GM10248 (cell line): ENCODE results near the gene FXYD6.

Experiments
- CTCF ChIA-PET: fragments of 300-600 bp; sonication (Branson Sonifier 250); formaldehyde crosslinking; extraction: SDS; loops from one replicate; lab custom pipeline; 2021; ENCODE audit warnings: antibody characterized with exemption; lab: Yijun Ruan, JAX
- POLR2A ChIA-PET: fragments of 350-650 bp; sonication (Branson Sonifier 250); formaldehyde crosslinking; extraction: SDS; loops from one replicate; lab custom pipeline; 2020; ENCODE audit warnings: antibody characterized with exemption; lab: Yijun Ruan, JAX
- DNase-seq: peaks from one replicate; pipeline ENCODE4 v3.0.0; 2012; ENCODE audit errors: extremely low spot score
- TF ChIP-seq, protein P1 (sequence below): IDR thresholded peaks from 2 replicates; pipeline ENCODE4 v1.5.1; 2012; ENCODE audit warnings: mild to moderate bottlenecking, low read depth; ENCODE audit errors: extremely low read depth, missing control alignments, control extremely low read depth

FXYD6 gene

DNA sequence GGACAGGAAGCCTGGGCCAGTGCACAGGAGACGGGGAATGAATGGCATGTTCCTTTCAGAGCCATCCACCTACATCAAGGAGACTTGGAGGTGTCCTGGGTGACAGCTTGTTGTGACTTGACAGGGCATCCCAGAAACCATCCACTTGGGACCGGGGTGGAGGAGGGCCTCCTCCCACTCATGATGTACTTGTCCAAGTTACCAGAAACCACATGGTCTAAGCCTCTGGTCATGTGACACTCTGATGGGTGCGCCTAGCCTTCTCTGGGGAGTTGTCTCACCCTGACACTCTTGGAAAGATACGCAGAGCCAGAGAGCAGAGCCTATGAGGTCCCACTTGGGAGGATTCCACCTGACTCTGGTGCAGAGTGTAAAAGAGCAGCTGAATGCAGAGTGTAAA lies 21.6 kb upstream of the FXYD6 start:
- TF ChIP-seq, protein P1, sequence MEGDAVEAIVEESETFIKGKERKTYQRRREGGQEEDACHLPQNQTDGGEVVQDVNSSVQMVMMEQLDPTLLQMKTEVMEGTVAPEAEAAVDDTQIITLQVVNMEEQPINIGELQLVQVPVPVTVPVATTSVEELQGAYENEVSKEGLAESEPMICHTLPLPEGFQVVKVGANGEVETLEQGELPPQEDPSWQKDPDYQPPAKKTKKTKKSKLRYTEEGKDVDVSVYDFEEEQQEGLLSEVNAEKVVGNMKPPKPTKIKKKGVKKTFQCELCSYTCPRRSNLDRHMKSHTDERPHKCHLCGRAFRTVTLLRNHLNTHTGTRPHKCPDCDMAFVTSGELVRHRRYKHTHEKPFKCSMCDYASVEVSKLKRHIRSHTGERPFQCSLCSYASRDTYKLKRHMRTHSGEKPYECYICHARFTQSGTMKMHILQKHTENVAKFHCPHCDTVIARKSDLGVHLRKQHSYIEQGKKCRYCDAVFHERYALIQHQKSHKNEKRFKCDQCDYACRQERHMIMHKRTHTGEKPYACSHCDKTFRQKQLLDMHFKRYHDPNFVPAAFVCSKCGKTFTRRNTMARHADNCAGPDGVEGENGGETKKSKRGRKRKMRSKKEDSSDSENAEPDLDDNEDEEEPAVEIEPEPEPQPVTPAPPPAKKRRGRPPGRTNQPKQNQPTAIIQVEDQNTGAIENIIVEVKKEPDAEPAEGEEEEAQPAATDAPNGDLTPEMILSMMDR: no peak
- ChIA-PET POLR2A (interaction anchor here (0.6 kb wide), 1 partner anchor 595 kb away, joined by 3 read pairs; no protein-coding TSS in a partner anchor), CTCF (interaction anchor here (0.9 to 4.3 kb wide), 5 partner anchors 15 to 155 kb away, joined by 4 to 14 read pairs (median 4); no protein-coding TSS in a partner anchor)
- DNase-seq: no peak

DNA sequence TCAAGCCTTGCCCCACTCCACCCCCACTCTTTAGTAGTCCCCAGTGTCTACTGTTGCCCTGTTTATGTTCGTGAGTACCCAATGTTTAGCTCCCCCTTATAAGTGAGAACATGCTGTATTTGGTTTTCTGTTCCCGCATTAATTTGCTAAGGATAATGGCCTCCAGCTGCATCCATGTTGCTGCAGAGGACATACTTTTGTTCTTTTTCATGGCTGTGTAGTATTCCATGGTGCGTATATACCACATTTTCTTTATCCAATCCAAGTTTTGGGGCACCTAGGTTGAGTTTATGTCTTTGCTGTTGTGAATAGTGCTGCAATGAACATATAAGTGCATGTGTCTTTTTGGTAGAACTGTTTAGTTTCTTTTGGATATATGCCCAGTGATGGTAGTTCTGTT lies 16.2 kb upstream of the FXYD6 start:
- ChIA-PET CTCF (interaction anchor here (1.3 kb wide), 1 partner anchor 54 kb away, joined by 3 read pairs; no protein-coding TSS in a partner anchor), POLR2A (no interaction called here)
- TF ChIP-seq, protein P1: no peak
- no peak for DNase-seq

DNA sequence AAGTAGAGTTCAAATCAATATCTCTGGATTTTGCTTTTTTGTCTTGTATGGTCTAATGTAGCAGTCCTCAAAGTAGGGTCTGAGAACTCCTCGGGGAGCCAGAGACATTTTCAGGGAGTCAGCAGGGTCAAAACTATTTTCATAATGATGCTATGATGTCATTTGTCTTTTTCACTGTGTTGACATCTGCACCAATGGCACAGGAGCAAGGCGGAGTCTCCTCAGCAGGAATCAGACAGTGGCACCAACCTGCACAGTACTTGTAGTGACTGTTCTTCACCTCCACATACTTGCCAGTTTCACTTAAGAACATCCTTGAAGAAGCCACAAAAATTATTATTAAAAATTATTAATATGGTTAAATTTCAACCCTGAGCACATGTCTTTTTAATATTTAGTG lies 14.9 kb upstream of the FXYD6 start:
- TF ChIP-seq, protein P1: no peak
- ChIA-PET POLR2A (no interaction called here), CTCF (interaction anchor here (1.0 to 1.1 kb wide), 2 partner anchors 9 to 56 kb away, joined by 3 to 4 read pairs; no protein-coding TSS in a partner anchor)
- no peak for DNase-seq

DNA sequence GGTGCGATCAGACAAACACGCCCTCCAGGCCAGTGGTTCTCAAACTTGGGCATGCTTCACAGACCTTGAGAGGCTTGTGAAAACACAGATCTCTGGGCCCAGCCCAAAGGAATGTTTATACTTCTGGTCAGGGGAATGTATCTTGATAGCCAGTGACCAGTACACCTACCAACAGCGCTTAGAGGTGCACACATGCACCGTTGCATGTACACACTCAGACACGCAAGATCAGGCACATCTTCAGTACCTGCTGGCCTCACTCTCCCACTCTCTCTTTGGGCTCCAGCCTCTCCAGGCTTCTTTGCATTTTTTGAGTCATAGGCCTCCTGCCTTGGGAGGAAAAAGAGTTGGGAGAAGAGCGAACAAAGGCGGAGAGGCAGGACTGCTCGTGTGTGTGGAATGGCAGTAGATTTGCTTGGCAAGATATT lies 11.7 kb upstream of the FXYD6 start:
- ChIA-PET CTCF (no interaction called here), POLR2A (no interaction called here)
- DNase-seq: no peak
- TF ChIP-seq, protein P1: no peak

DNA sequence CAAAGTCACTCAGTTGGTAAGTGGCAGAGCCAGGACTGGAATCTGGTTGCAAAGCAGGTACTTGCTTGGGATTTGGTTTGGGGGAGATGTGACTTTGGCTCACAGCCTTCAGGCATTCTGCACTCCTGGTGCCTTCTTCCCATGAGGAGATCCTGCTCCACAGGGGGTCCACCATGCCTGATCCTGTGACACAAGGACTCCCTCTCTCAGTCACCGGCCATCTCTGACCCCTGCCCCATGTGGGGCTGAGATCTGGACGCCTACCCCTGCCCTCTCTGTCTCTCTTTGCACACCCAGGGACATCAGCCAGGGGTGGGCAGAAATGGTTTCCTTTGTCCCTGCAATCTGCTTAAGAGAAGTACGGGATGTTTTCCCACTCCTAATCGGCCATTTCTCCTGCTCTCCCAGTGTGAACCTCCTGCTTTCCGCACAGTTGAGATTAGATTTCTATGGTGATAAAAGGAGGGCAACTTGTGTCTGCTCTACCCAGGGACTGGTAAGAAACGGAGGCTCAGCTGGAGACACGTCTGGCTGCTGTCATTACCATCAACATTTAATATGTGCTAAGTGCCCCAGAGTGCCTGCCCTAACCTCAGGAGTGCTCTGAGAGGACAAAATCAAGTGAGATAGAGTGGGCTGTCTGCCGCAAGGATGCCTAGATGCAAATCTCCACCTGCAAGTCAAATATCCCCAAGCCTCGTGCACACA lies 11.1 kb upstream of the FXYD6 start:
- DNase-seq: no peak
- TF ChIP-seq, protein P1: no peak
- POLR2A ChIA-PET: no interaction called here
- CTCF ChIA-PET: no interaction called here

DNA sequence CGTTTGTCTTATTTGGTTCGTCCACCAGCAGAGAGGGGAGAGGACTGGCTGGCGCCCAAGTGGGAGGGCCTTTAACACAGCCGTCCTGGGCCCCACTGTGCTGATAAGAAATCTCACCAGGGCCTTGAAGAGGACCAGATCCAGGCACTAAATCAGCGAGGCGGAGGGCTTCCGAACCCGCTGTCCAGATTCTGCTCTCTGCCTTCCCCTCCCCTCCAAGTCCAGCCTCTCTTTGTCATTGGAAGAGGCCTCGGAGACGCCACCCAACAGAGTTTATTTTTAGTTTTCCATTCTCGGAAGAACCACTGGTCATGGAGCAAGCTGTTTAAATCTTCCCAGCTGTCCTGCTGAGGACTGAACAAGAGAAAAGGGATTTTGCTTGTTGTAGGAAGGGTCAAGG lies 9.3 kb upstream of the FXYD6 start:
- ChIA-PET POLR2A (no interaction called here), CTCF (interaction anchor here (1.0 to 1.5 kb wide), 2 partner anchors 61 to 78 kb away, joined by 3 read pairs; no protein-coding TSS in a partner anchor)
- TF ChIP-seq, protein P1: no peak
- DNase-seq: no peak
